Lung microvascular endothelial cell (primary cell): ENCODE data around the gene ENTPD1. TPM values are rescaled to one million over a fixed set of nuclear protein-coding genes. Genes with fewer than 3 reads are reported as not detected.
A peak's percentile ranks its signal among the peaks of the same experiment; 100 is the strongest.
"Not testable (repeated sequence)": the region's sequence is repeated elsewhere in the genome, so short reads cannot be mapped to it uniquely, and the experiment has no call there.

Experiments used
- DNase-seq, 2 donors: peaks; one replicate each; pipeline versions ENCODE4 v3.0.0 to v3.0.0-alpha.2; 2010; ENCODE audit warnings: low read depth in 2 of 2
- total RNA-seq: library from RNA; depleted of rRNA; stranded (reverse); fragments of >200 nt; gene quantifications from 2 replicates; pipeline ENCODE4 v1.2.1, GENCODE V29; 2014

ENTPD1 gene
- total RNA-seq, 1 donor from 2014 or later: 2.6 TPM

DNA sequence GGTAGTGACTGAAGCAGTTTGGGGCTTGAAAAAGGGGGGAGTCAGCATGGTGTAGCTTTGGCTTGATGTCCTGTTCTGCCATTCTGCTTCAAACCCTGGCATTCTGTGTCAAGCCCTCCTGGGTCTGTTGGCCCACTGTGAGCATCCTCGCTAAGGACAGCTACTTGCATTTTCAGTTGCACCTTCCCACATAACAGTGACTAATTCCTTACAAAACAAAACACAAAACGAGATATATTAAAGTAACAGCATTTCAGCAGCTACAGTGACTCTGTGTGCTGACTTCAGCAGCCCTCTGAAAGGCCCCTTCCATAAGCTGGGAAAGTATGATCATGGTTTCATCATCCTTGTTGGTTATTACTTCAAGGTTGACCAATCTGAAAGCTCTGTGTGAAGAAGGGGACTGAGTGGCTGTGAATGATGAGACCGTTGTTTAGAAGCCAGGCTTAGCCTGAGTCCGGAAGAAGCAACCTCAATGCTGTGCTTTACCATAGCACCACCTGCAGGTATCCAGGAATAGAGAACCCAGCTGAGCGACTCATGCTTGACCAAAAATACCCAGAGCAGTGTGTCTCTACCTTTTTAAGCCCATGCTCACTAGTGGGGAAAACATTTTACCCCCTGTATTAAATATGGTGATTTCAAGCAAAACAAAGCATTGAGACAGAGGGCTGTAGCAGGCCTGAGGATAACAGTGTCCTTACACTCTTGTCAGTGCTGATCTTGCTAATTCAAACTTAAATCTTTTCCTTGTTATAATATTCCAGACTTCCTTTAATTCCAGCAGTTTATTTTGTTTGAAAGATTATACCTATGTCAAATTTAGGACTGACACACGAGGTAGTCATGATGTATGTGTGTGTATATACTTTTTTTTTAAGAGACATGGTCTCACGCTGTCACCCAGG is 109.2 kb downstream of the ENTPD1 start:
- DNase-seq: peak; percentile 75 to 85

DNA sequence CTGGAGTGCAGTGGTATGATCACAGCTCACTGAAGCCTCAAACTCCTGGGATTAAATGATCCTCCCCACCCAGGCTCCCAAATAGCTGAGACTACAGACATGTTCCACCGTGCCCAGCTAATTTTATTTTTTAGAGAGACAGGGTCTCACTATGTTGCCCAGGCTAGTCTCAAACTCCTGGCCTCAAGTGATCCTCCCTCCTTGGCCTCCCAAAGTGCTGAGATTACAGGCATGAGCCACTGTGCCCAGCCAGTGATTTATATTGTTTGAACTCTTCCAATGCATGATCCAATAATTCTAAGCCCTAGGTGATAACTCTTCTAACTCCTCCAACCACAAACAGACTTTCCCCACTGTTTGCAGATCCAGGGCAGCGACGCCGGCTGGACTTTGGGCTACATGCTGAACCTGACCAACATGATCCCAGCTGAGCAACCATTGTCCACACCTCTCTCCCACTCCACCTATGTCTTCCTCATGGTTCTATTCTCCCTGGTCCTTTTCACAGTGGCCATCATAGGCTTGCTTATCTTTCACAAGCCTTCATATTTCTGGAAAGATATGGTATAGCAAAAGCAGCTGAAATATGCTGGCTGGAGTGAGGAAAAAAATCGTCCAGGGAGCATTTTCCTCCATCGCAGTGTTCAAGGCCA is 110.0 kb downstream of the ENTPD1 start:
- DNase-seq: no peak

DNA sequence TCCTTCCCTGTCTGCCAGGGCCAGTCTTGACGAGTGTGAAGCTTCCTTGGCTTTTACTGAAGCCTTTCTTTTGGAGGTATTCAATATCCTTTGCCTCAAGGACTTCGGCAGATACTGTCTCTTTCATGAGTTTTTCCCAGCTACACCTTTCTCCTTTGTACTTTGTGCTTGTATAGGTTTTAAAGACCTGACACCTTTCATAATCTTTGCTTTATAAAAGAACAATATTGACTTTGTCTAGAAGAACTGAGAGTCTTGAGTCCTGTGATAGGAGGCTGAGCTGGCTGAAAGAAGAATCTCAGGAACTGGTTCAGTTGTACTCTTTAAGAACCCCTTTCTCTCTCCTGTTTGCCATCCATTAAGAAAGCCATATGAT is 110.5 kb downstream of the ENTPD1 start:
- DNase-seq: no peak

DNA sequence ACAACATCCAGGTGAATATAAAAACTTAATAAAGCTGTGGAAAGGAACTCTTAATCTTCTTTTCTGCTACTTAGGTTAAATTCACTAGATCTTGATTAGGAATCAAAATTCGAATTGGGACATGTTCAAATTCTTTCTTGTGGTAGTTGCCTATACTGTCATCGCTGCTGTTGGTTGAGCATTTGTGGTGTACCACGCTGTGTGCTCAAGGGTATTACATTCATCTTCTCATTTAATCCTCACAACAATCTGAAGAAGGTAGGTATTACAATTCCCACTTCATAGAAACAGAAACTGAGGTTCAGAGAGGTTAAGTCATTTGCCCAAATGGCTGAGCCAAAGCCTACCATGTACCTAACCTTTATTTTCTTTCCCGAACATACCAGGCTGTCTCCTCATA is 111.9 kb downstream of the ENTPD1 start:
- DNase-seq: no peak

DNA sequence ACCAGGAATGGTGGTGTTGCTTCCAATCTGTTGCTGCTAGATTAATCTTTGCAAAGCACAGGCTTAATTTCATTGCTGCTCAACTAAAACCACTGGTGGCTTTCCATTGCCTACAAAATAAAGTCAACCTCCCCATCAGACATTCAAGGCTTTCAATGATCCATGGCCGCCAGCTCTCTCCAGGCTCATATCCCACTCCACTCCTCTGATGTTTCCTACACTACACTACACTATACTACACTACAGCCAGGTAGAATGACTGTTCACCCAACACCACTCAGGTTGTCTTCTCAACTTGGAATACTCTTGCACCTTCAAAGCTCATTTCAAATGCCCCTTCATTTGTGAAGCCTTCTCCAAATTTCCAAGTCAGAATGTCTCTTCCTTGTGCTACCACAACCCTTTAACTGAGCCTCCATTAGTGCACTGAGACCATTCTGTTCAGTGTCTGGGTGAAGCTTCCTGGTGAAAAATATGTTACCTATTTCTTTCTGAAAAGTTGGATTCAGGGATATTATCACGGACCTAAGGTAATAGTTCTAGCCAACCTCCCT is 116.3 kb downstream of the ENTPD1 start:
- no peak for DNase-seq

DNA sequence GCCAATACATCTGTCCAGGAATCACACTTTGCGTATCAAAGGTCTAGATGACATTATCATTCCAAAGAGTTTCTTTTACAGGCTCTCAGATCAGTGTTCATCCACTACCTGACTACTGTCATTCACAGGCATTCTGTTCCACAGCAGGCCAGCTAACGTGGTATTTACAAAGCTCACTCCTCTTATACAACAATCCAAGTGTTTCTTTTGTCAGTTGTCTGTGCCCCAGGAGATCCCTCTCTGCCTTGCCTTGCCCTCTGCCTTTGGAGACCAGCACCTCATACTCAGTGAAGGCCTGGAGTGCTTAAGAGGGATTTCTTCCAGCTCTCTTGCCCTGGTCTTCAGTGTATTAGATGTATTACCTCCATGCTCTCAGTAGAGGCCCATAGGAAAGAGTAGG is 117.2 kb downstream of the ENTPD1 start:
- no peak for DNase-seq

DNA sequence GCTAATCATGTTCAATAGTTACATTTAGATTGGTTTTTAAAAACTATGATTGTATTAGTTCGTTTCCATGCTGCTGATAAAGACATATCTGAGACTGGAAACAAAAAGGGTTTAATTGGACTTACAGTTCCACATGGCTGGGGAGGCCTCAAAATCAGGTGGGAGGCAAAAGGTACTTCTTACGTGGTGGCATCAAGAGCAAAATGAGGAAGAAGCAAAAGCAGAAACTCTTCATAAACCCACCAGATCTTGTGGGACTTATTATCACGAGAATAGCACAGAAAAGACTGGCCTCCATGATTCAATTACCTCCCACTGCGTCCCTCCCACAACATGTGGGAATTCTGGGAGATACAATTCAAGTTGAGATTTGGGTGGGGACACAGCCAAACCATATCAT is 117.7 kb downstream of the ENTPD1 start:
- DNase-seq: no peak

DNA sequence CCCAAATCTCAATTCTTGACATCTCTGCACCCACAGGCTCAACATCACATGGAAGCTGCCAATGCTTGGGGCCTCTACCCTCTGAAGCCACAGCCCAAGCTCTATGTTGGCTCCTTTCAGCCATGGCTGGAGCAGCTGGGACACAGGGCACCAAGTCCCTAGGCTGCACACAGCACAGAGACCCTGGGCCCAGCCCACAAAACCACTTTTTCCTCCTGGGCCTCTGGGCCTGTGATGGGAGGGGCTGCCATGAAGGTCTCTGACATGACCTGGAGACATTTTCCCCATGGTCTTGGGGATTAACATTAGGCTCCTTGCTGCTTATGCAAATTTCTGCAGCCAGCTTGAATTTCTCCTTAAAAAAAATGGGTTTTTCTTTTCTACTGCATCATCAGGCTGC is 118.8 kb downstream of the ENTPD1 start:
- not testable (repeated sequence) for DNase-seq

DNA sequence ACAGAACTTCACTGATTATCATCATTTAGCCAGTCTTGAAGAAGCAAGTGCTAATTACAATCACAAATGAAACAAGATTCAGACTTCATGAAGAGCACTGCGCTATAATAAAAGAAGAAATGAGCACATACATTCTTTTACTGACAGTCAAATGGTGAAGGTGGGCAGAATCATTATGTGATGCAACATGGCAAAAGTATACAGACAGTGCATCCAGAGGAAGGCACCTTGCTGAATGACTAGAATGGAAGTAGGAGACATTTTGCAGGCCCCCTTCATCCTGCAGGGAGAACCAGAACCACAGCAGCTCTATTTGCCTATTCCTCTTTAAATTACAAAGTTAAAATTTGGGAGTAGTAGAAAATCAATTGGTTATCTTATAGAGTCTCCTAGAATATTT is 120.8 kb downstream of the ENTPD1 start:
- DNase-seq: no peak

DNA sequence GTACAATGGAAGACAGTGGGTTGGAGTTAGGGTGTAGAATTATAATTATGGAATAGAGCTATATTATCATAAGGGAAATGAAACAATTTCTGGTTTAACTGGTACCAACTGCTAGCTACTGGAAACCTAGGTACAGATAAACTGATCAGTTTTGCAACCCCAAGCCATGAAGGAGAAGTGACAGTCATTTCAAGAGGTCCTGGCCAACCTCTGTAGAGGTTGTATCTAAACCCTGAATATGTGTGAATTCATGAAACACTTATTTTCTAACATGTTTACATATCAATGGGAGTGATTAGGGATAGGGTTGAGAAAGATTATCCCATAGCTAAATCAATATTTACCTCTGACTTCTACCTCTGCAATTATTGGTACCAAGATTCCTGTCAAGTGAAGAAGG is 121.9 kb downstream of the ENTPD1 start:
- no peak for DNase-seq

DNA sequence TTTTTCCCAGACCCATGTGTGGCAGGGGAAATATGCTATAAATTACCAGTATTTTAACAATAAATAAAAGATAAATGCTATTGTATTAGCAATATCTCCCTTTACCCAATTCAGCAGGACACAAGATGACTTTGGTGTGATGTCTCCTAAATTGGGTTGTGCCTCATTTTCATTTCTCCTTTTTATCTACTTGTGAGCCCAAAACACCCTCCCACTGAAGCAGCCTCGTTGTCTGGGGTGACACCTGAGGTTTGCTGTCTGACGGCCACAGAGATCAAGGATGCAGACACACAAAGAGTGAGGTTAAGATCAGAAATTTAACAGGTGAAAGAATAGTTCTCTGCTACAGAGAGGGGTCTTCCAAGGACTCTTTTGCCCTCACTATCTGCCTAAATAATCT is 124.7 kb downstream of the ENTPD1 start:
- DNase-seq: no peak

DNA sequence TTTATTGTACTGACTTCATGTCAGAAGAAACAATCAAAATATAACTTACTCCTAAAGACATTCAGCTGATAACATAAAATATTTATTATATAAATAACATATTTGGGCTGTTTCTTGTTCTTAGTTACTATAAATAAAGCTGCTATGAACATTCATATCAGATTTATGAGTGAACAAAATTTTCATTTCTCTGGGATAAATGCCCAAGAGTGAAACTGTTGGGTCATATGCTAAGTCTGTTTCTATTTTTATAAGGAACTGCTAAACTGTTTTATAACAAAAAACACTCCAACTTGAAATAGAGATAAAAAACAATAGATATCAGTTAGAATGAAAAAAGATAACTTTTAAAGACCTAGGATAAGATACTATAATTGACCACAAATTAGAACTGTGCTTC is 125.4 kb downstream of the ENTPD1 start:
- no peak for DNase-seq

DNA sequence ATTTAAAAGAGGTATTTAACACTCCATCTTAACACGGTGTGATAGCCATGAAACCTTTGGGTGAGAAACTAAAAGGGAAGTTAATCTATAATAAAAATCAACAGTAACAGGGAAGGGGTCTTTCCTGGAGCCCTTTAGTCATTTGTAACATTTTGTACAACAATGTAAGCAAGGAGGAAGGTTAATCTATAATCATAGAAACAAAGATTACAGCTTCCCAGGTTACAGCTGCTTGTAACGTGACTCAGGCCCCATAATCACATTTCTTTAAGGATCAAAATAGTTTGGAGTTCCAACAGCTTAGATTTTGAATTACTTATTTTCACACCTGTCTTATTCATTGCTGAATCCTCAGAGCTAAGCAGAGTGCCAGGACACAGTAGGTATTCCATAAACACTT is 133.9 kb downstream of the ENTPD1 start:
- DNase-seq: no peak

DNA sequence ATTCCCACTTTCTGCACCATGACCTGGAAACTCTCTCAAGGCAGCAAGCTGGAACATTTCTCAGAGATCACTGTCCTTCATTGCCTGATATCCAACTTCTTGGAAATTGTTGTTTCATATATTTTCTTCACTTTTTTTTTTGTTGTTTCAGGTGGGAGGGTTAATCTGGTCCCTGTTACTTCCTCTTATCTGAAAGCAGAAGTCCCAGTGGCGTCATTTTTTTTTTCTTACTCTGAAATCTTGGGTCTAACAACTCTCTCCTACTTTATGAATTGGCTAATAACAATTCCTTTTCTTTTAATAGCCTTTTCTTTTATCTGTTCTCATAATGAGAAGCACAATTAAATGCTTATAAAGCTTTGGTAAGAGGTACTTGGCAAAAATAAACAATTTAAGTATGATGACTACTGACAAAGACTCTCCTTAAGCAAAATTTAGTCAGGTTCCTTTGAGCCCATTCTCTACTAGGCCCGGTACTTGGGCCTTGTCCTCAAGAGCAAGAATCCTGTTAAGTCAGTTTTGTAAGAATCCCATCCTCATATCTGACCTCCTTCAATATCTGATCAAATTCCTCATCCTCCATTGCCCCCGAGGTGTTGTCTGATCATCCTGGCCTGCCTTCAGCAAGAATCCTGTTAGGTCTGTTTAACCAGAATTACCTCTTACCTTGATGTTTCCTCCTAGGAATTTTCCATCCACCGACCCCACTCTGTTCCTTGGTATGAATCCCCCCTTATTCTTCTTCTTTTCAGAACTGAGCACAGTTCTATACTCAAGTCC is 140.3 kb downstream of the ENTPD1 start:
- no peak for DNase-seq

DNA sequence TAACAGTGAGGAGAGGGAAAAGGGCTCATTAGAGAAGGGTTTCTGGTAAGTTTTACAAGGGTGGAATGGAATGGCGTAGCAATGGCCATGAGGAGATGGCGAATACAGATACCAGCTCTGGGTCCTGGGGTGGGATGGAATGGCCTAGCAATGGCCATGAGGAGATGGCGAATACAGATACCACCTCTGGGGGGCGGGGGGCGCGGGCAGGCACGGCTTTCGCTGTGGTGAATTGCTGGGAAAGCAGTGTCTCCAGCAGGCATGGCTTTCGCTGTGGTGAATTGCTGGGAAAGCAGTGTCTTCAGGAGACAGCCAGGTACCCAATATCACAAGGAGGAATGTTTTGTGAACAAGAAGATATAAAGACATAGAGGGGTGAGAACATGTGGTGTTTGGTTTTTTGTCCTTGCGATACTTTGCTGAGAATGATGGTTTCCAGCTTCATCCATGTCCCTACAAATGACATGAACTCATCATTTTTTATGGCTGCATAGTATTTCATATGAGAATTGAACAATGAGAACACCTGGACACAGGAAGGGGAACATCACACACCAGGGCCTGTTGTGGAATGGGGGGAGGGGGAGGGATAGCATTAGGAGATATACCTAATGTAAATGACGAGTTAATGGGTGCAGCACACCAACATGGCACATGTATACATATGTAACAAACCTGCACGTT is 150.1 kb downstream of the ENTPD1 start:
- not testable (repeated sequence) for DNase-seq

DNA sequence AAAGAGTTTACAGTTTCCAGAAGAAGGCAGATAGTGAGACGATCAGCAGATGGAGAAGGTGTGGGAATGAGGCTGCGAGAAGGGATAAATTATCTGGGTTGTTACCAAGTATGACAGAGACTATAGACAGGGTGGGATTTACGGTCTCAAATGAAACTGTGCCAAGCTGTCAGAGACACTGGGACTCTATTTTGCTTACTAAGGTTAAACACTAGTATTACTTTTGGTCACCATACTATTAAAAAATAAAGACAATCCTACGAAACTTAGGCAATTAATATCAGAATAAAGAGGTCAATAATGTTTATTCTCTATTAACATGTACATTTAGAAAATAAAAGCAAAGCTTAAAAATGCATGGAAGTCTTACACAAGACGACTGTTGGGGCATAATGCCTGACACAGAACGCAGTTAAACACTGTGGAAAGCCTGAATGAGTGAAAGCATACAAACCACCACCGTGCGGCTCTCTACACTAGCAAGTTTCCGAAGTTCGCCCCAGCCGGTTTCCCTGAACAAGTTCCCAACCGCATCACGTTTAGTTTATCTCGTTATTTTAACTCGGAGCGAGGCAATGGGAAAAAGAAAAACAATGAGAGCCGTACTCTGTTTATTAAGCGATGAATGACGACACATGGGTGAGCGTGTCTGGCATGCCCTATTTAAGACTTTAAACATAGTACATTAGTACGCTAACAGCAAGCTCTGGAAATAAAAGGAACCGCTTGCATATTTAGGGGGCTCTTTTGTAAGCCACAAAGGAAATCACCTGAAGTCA is 150.9 kb downstream of the ENTPD1 start:
- DNase-seq: peak; percentile 71 to 83

DNA sequence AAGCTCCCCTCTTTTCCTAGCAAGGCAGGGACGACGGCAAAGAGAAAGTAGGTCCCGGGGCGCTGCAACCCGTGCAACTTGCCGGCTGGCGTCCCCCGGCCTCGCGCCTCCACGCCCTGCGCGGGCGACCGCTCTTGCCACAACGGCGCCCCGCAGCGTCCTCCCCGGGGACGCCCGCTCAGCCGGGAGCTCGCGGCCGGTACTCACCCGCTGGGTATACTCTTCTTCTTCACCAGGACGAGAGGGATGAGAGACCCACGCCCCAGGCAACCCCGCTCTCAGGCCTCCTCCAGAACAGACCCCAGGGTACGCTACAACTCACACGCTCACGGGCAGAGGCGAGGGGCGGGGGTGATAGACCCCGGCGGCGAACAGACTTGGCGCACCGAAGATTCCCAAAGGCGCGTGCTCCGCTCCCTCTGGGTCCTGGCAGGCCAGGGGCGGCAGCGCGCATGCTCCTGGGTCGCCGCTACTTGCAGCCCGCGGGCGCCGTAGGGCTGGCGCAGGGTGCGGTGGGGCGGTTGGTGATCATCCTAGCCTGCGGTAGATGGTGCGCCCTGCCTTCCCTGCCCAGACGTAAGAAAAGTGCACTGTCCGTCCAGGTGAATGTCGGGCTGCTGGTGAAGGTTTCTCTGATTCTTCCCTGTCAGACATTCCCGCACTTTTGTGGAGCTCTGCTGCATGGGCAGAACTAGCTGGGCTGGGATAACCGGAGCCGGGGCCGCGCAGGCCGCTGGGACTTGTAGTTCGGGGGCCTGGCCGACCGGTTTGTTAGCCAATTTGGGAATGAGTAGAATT is 151.7 kb downstream of the ENTPD1 start, which contains the start of gene CC2D2B:
CC2D2B (plus strand) TSS at position 520 of the 798 bp plus-strand sequence. CDS start 3,349 bp downstream, outside the sequence.
- peak; percentile 83 to 85 for DNase-seq

DNA sequence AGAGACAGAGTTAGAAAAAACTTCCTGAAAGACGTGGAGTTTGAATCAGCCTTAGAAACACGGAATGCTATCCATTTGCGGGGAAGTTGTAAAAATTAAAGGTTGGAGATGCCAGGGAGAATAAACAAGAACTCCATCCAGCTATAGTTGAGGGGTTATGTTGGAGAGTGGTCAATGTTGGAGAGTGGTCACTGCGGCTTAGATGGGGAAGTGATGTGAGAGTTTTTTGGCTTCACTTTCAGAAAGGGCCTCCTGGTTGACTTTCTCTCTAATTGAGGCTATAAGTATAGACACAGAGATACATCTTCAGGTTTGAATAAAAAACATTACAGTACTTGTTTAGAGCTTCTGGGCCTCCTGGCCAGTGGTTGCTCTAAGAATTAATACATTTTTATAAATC is 152.5 kb downstream of the ENTPD1 start:
- DNase-seq: no peak

DNA sequence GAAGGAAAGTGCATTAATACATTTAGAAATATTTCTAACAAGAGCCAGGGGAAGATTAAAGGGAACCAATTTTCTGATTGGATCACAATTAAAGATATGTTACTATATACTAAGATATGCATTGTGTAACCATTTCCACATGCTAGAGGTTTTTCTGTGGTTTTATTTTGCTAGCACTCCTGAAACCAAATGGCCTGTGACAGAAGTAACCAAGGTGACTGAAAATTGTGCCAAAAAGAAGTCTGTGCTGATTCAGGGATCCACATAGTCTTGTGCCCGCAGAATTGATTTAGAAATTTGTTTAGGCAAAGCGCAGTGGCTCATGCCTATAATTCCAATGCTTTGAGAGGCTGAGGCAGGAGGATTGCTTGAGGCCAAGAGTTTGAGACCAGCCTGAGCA is 153.6 kb downstream of the ENTPD1 start:
- no peak for DNase-seq

DNA sequence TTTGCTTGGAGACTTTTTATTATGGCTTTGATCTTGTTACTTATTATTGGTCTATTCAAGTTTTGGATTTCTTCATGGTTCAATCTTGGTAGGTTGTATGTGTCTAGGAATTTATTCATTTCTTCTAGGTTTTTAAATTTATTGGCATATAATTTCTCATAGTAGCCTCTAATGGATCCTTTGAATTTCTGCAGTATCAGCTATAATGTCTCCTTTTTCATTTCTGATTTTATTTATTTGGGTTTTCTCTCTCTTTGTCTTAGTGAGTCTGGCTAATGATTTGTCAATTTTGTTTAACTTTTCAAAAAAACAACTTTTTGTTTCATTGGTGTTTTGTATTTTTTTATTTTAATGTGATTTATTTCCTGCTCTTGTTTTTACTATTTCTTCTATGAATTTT is 160.1 kb downstream of the ENTPD1 start:
- DNase-seq: not testable (repeated sequence)
